HG02973 (cell line): ENCODE data around the gene ARMH4.

Experiments used
- ATAC-seq: cut with Tn5 transposase; IDR thresholded peaks from one replicate; pipeline ENCODE4 v1.9.1; 2021; ENCODE audit warnings: moderate library complexity; ENCODE audit not compliant: unreplicated experiment

Gene ARMH4

DNA sequence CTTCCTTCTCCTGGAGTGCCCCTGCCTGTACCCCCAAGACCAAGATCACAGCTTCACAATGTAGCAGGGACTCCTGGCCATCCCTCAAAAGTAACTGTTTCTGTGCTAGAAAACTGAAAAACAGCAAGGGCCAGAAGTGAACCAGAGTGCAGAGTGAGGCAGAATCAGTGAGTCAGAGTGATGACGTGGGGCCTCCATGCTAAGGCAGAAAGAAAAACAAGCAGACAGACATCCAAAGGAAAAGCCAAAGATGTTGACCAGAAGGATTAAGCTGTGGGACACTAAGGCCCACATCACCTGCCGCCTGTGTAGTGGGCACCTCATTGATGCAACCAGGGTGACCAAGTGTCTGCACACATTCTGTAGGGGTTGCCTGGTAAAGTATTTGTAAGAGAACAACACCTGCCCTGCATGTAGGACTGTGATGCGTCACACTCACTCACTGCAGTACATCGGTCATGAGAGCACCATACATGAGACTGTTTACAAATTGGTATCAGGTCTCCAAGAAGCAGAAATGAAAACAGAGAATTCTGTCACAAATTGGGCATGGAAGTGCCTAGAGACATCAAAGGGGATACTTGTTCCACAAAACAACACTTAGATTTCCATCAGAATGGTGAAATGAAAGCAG, 51.2 kb downstream of the ARMH4 start:
- no peak for ATAC-seq

DNA sequence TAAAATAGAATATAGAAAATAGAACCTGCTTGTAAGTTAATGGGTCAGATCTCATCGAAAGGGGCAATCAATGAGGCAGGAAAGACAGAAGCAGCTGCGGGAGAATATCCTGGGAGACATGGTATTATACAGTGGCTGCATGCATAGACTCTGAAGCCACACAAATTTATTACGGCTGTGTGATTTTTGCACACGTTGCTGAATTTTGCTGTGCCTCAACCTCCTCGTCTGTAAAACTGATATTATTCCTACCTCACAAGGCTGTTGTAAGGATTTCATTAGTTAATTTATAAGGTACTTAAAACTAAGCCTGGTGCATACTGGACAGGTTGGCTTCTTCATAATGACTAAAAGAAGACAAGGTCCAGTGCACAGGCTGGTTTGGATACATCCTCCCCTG, 52.3 kb downstream of the ARMH4 start:
- ATAC-seq: no peak

DNA sequence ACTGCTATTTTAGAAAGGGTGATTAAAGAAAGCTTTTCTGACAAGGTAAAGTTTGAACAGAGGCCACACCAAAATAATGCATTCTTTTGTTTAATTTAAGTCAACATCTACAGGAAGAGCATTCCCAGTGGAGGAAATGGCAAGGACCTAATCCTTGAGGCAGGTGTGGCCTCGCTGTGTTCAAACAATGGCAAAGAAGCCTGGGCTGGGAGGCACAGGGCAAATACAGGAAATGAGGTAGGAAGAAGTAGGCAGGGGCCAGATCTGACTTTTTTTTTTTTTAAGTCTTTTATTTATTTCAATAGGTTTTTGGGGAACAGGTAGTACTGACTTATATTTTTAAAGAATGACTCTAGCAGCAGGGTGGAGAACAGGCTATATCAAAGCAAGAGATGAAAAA, 53.5 kb downstream of the ARMH4 start:
- no peak for ATAC-seq

DNA sequence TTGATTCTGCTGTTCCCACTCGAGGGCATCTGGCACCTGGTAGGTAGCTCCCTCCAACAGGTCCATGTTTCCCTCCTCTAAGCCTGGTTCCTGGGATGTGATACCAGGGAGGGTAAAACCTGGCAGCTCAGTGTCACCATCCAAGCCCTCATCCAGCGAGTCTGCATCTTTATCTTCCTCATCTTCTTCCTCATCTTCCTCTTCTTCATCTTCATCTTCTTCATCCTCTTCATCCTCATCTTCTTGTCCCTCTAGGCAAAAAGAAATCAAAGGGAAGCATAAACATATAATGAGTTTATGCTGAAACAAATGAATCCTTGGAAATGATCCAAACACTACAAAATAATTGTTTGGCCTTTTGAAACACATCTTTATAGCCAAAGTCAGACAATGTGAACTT, 55.3 kb downstream of the ARMH4 start:
- ATAC-seq: no peak

DNA sequence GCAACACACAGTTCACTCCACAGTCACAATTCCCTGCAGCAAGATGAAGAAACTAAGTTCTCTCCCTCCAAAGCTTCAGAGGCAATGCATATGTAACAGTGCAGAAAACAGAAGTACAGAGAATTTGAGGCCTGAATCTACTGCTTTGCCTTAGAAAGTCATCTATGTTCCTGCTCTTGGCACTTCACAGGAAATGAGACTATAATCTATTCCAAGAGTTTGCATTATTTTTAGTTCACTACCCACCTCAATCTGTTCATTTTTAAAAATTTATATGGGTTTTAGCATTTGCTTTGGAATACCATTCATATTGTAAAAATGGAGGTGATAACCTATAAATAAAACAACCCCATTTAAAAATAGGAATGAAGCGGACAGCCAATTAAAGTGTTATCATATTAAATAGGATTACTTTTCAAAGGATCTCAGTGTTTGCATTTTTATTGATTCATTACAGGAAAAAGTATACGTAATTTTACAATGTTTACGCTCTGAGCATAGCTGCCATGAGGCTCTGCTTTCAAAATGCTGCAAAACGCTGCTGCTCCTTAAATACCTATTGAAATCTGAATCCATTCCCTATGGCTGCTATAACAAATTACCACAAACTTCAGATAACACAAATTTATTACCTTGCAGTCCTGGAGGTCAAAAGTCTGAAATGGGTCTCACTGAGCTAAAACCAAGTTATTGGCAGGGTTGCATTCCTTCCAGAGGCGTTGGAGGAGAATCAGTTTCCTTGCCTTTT, 60.0 kb downstream of the ARMH4 start:
- ATAC-seq: no peak

DNA sequence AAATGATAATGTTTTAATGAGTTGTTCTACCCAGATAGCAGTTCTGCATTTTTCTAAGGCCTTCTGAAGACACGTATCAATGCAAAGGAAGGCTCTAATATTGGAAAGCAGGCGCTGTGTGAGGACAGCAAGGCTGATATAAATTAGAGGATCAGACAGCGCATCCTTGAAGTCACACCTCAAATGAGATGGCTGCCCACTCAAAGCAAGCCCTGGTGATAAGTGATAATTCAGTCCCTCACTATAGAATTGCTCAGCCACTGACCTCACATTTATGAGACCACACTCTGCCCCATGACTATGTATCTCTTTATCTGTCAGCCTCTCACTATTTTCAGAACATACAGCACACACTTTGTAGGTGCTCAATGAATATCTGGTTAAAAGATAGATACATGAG, 62.4 kb downstream of the ARMH4 start:
- ATAC-seq: no peak

DNA sequence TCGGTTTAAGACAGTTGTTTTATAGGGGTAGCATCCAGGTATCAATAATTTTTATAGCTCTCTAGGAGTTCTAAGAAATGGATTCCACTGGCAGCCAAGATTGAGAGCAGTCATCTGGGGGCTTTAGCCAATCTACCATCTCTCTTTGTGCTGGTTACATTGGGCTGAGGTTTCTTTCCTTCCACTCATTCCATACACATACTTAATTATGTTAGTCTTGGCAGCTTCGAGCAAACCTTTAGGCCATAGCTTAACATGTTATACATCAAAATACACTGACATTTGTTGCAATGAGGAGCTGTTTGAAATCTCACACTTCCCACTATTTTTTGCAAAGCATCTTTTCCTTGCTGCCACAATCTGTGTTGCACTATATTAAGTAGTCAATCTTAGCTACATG, 63.1 kb downstream of the ARMH4 start:
- no peak for ATAC-seq

DNA sequence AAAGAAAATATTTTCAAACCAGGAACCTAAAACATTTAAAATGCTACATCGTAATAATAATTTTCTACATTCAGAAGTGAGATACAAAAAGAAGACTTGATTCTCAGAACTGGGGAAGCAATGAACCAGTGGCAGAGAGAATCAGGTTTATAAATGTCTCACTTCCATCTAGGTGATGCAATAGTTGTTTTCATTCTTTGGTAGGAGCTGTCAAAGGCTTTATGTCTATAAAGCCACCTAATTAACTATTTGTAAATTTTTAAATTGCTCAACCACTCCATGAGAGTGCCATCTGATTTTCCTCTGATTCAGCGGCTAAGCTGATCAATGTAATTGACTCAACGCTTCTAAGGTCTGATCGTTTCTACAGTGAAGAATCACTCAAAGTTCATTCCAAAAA, 66.1 kb downstream of the ARMH4 start:
- no peak for ATAC-seq

DNA sequence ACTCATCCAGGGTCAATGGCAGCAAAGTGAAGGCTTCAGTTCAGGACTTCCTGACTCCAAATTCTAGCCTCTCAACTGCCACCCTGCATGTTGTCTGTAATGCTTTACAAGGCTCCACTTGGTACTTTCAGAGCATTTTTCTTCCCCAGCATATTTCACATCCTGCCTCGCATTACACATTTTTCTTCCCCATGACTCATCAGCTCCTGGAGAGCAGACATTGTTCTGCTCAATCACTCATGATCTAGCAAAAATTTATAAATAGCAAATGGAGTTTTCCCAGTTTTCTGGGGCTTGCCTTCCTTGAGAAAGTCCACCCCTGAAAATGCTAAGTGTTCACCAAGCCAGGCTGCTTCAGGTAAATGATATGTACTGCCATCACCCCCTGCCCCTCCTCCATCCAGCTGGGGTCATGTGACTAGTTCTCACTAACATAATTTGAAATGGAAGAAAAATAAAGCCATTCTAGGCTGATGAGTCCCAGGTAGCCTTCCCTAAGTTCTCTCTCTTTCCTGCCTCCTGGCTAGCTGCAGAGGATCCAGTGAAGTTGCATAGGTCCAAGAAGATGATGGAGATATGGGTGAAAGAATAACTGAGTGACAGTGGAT, 69.4 kb downstream of the ARMH4 start:
- no peak for ATAC-seq

DNA sequence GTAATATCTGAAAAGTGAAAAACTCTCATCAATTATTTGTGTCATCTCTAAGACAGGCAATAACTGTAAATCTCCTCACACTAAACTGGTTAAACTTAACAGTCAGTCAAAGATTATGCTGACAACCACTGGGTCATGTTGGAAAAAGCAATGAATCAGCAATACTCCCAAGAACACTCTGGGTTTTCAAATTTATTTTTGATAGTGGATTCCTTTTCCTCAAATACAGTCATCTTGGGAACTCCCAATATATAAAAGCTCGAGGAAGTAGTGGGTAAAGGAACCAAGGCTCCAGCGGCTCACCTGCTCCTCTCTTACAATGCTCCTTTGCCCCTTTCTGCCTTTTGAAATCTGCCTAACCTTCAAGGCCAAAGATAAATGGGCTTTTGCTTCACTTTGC, 70.0 kb downstream of the ARMH4 start:
- no peak for ATAC-seq

DNA sequence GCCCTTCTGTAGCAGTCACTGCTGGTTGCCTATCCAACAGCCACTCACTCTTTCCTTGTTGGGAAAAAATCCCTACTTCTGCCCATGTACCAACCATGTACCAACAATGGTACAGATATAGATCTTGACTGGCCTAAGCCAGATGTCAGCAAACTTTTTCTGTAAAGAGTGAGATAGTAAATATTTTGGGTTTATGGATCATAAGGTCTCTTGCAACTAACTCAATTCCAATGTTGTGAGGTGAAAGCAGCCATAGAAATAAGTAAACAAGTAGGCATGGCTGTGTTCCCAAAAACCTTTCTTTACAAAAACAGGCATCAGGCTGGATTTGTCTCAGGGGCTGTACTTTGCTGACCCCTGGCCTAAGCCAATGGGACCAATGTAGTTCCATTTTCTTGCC, 73.5 kb downstream of the ARMH4 start:
- ATAC-seq: no peak

DNA sequence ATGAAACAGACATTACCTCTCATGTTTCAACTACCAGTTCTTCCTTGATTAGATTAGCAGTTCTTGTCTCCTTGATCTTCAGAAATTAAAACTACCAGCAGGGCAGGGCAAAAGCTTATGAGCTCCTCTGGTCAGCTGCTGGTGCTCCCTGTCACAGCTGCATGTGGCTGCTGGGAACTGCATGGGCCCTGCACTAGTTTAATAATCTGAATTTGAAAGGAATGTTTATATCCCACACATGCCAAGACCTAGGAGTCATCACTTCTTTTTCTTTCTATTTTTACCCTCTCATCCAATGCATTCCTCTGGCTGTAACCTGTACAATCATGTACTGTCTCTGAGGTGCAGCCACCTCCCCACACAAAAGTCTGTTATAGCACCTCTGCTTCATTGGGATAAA, 73.9 kb downstream of the ARMH4 start:
- ATAC-seq: no peak

DNA sequence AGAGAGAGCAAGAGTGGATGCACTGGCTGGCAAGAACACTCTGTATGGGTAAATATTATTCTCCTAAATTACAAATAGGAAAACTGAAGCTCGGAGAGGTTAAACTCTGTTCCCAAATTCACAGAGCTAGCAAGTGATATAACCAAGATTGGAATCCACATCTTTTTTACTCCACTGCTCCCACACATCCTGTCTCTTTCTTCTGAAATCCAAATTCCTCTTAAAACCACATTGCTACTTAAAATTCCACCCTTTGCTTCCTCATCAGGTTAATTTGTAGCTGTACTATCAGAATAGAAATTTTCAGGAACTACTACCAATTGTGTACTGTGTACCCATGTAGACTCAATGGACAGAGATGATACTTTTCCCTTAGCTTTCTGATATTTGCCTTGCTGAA, 74.4 kb downstream of the ARMH4 start:
- ATAC-seq: no peak

DNA sequence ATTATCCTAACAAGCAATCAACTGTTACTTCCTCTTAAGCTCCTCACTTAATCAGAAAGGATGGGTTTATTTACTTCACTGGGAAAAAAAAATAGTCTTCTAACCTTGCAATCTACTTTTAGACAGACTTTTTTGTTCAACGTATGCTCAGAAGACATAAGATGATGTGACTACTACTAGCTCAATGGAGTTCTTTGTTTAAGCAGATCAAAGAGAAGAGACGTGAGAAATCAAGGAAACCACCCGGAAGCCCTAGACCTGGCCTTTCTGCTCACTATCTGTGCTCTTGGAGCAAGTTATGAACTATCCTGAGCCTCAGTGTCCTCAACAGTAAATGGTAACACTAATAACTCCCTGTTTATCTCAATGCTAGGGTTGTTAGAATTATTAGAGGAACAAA, 78.5 kb downstream of the ARMH4 start:
- no peak for ATAC-seq

DNA sequence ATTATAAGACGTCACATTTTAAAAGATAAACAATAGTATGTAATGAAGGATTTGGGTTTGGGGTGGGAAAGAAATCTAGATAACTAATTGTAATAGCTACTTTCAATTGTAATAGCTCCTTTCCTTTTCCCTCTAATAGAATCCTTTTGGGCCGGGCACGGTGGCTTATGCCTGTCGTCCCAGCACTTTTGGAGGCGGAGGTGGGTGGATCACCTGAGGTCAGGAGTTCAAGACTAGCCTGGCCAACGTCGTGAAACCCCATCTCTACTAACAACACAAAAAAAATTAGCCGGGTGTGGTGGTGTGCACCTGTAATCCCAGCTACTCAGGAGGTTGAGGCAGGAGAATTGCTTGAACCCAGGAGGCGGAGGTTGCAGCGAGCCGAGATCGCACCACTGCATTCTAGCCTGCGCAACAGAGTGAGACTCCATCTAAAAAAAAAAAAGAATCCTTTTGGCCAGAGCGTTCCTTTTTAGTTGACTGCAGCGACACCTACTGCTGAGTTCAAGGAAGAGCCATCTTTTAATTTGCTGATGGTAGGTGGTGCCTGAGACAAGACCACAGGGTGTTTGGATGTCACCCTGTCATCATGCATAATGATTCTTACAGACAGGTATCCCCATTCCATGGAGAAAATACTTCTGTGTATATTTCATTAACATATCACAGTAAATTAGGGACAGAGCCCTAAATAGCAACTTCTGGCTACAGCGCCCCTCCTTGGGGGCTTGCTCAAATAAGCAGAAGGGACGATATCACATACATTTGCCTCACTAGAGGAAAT, 79.5 kb downstream of the ARMH4 start:
- peak; percentile 81 for ATAC-seq

DNA sequence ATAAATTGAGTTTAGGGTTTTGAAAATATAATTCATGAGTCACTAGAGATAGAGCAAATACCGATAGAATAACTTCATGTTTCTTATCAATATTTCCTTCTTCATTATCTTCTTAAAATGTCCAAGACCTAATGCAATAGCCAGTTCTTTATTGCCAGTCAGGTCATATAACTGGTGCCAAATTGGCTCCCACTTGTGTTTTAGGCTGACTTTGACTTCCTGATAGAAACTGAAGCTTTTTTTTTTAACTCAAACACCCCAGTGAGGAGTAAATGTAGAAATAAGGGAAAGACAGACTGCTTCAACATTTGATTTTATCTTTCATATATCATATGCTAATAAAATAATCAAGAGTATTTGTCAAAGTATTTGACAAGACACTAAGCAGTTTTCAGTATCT, 80.7 kb downstream of the ARMH4 start:
- no peak for ATAC-seq

DNA sequence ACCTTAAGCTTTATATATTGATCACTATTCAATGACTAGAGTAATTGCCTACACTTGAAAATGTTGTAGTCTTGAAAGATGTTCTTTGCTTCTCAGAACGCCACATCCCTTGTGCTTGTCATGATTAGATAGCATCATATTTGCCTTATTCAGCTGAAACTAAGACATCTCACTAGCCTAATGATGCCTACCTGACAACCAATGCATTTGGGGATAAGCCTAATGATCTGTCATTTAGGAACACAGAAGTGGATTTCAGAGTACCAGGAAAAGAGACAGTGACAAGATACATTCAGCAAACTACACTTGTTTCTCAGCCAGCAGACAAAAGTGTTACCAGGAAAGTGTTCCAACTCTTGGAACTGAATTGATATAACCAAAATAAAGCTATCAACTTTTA, 83.7 kb downstream of the ARMH4 start:
- no peak for ATAC-seq

DNA sequence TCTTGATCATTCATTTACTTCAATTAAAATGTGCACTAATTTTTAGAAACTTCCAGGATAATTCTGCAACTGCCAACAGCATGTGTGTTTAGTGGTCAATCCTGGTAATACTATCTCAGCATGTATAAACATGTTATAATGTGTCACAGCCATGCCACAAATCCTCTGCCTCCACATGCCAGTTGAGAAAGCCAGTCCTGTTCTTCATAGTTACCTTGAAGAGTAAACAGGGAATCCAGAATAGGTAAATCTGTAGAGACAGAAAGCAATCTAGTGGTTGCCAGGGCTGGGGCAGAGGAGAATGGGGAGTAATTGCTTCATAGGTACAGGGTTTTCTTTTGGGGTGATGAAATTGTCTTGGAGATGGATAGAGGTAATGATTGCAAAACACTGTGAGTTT, 85.9 kb downstream of the ARMH4 start:
- ATAC-seq: no peak

DNA sequence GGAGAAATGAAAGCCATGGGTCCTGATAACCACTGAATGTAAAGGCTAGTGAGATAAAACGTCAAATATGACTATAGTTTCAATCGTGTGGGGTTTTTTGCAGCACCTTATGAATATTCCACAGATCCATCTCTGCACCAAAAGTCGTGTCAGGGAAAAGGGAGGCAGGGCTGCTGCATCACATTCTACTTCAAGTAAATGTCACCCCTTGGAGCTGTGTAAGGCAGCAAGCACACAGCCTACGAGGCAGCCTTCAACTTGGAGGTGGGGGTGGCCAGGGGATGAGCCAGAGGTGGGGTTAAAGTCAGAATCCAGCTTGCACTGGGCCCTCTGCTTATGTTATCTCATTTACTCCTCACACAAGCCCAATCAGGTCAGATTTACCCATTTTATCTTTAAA, 90.4 kb downstream of the ARMH4 start:
- no peak for ATAC-seq

DNA sequence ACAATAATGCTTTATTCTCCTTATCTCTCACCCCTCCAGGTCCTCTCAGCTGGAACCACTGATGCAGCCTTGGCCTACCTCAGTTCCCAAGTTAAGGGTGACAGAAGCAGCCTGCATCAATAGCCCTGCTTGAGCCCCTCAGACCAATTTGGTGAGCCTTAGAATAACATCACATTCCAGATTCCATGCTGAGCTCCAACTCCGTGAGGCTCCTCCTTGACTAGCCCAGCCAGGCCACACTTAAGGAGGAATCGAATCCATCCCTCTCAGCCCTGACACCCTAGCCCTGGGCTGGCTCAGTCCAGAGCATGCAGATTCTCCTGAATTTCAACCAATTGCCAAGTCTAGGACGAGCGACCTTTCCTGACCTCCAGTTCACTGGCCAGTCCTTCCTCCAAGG, 91.1 kb downstream of the ARMH4 start:
- no peak for ATAC-seq

DNA sequence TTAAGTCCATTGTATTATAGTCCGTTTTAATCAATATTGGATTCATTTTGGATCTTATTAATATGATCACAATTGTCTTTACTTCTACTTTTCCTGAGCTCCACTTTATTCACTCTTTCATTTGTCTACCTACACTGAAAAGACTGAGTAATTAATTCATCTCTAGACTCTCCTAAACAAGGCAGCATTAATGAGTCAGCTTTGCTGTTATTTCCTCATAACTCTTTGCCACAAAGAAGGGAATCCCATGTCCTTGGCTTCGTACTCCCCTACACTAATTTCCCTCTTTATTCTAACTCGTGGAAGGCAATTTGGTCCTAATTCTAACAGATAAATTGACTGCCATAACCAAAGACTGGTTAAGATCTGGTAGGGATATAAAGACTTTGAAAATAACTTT, 91.9 kb downstream of the ARMH4 start:
- no peak for ATAC-seq

DNA sequence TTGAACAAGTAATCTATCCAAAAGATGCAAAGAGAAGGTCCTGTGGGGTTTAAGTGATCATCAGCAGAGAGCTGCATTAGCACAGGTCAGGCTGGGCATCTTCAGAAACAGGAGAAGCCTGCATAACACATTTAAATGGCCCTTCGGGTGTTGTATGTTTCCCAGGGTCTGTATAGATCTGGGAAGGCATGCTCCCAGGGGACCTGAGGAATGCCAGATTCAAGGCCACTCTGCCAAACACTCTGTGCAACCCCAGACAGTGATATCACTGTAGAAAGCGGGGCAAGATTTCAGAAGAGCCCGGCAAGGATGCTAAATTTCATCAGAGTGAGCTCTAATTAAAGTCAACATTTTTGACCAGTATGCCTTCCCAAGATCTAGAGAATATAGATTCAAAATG, 92.9 kb downstream of the ARMH4 start:
- no peak for ATAC-seq
